Measurements from ENCODE around the gene SACM1L. TPM values are rescaled to one million over a fixed set of nuclear protein-coding genes. Genes with fewer than 3 reads are reported as not detected.

Gene SACM1L
- total RNA-seq = 55.4 TPM

GRCh38 chr3:45688882-45689786 is at the start of gene SACM1L:
TSS of gene SACM1L (plus strand) at chr3:45689396. CDS start at chr3:45689466, 70 bp downstream.

Small RNAs within 50 kb of the gene (small RNA-seq; reads per million reads assigned to genes)
- gene RN7SL145P = not detected

Other genes starting within 250 kb of the SACM1L start
- 7.2 TPM for gene LIMD1, start 94.6 kb upstream of the SACM1L start, total RNA-seq
- gene SLC6A20, start 107.1 kb downstream of the SACM1L start, total RNA-seq = 5.1 TPM
- gene LZTFL1, start 152.7 kb downstream of the SACM1L start, total RNA-seq = 31.1 TPM
- not detected for gene CCR9, start 197.1 kb downstream of the SACM1L start, total RNA-seq

All from diencephalon (tissue), 1 donor.